ENCODE data around the gene CBLB. TPM values are rescaled to one million over a fixed set of nuclear protein-coding genes. Genes with fewer than 3 reads are reported as not detected.

CBLB gene
- total and polyA plus RNA-seq, 2 of the 4 experiments (the other 2 are of a cell fraction) = 10.1 to 20.1 TPM

DNA sequence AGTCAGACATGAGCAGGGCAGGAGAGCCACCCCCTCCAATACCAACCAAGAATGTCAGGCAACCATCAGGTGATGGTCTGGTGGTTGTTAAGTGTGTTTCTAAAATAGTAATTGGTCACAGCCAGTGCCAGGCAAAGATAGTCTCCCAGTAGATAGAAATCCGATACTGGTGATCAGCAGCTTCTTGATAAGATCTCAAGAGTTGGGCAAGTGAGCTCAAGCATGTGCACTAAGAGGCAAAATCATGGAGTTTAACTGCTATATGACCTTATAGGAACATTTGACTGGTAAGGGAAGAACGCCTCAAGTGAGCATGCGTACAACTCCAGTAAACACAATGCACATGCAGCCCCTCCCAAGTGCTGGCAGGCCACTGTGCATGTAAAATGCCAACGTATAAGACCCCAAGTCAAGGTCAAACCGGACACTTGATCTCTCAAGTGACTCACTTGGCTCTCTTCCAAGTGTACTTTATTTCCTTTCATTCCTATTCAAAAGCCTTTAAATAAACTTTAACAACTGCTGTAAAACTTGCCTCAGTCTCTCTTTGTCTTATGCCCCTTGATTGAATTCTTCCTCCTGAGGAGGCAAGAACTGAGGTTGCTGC is 36.0 kb upstream of the CBLB start:
- H2AK5ac ChIP-seq (ENCODE audit: low read depth, low read length) = no peak overlapping the region
- TF ChIP-seq BHLHE40 (IDR thresholded peaks at IDR 0.05; ENCODE audit: low read depth, low read length) = no peak
- no peak for TF ChIP-seq RAD21 (IDR thresholded peaks at IDR 0.05; ENCODE audit: low read length)
- no peak for TF ChIP-seq CTCF (conservative IDR thresholded peaks at IDR 0.05; ENCODE audit: low read depth, low read length)
- no peak for TF ChIP-seq MXI1 (IDR thresholded peaks at IDR 0.05; ENCODE audit: borderline replicate concordance, low read depth, low read length)
- TF ChIP-seq FOS (IDR thresholded peaks at IDR 0.05; ENCODE audit: low read depth, low read length) = no peak
- TF ChIP-seq SMC3 (IDR thresholded peaks at IDR 0.05; ENCODE audit: low read depth, low read length) = no peak
- no peak overlapping the region for H3K18ac ChIP-seq (ENCODE audit: low read depth, low read length)
- H3K9me1 ChIP-seq (ENCODE audit: insufficient read depth, low read length) = no peaks in the 10 kb centered on the region
- ChIA-PET CTCF (no interaction called here), POLR2A (ENCODE audit: unreplicated experiment) (no interaction called here)
- H2BK20ac ChIP-seq (ENCODE audit: low read depth, low read length) = no peak overlapping the region
- in situ Hi-C loops (cut with MboI; ENCODE audit: low sequenced_read_pairs) (no loop called here), dilution Hi-C loops (cut with HindIII; ENCODE audit: low sequenced_read_pairs, unreplicated experiment) (no loop called here), intact Hi-C loops (cut with micrococcal nuclease) (loop anchor here (5.0 kb wide), 1 partner anchor 33 kb away; no protein-coding TSS in a partner anchor)
- H2BK120ac ChIP-seq (ENCODE audit: low read depth, low read length) = no peak overlapping the region
- no peak overlapping the region for H3K4me2 ChIP-seq (ENCODE audit: low read depth, low read length)
- no peaks in the 10 kb centered on the region for H3K79me1 ChIP-seq (ENCODE audit: low read depth in 1 of 2, low read length in 2 of 2)
- H3K36me3 ChIP-seq (ENCODE audit: control insufficient read depth, insufficient read depth, low read length) = no peaks in the 10 kb centered on the region
- no peak overlapping the region for H4K91ac ChIP-seq (ENCODE audit: insufficient read depth, low read depth, low read length)
- DNase-seq = peak; percentile 23
- no peak overlapping the region for H3K14ac ChIP-seq (replicated peaks; ENCODE audit: low read depth, low read length)
- no peak overlapping the region for H4K8ac ChIP-seq (ENCODE audit: low read depth in 2 of 2, low read length in 2 of 2)
- H2AFZ ChIP-seq (replicated peaks; ENCODE audit: low read length, poor library complexity) = no peak overlapping the region
- no peaks in the 10 kb centered on the region for H3K27me3 ChIP-seq (ENCODE audit: control insufficient read depth, insufficient read depth, low read length)
- H2BK15ac ChIP-seq (ENCODE audit: low read depth, low read length) = no peak overlapping the region
- H3K4me3 ChIP-seq (ENCODE audit: insufficient read depth, low read depth, low read length) = no peak overlapping the region
- no peaks in the 10 kb centered on the region for H4K20me1 ChIP-seq (ENCODE audit: insufficient read depth, low read length)
- peak overlapping the region; percentile 42; the same call in 1 of the 2 replicates for H3K23ac ChIP-seq (ENCODE audit: low read depth, low read length)
- no peaks in the 10 kb centered on the region for H3K9me3 ChIP-seq (ENCODE audit: control insufficient read depth, insufficient read depth, low read length)
- H3K4me1 ChIP-seq (ENCODE audit: control insufficient read depth, insufficient read depth, low read length) = peaks cover 5% of the 10 kb centered on the region; the same call in 1 of the 2 replicates
- H4K5ac ChIP-seq (ENCODE audit: low read depth, low read length) = no peak overlapping the region
- no peak overlapping the region for H3K9ac ChIP-seq (ENCODE audit: low read depth, low read length)
- no peak overlapping the region for H2BK5ac ChIP-seq (ENCODE audit: low read depth, low read length, poor library complexity, severe bottlenecking)
- H3K27ac ChIP-seq (ENCODE audit: insufficient read depth, low read length) = no peak overlapping the region
- no peak overlapping the region for H3K4ac ChIP-seq (ENCODE audit: low read depth, low read length)
- no peak overlapping the region for H3K56ac ChIP-seq (ENCODE audit: extremely low read depth, insufficient read depth, low read length)
- no TSS peak for BruUV-seq (replicated peaks)
- no peak for ATAC-seq (ENCODE audit: low read depth)
- WGBS, 2 experiments (ENCODE audit: extremely low coverage in 2 of 2, insufficient read length in 1 of 2) = 50% methylated on average over 3 of the region's 5 CpGs; no CpG with 5 or more reads in 1 of the 2 experiments
- no peak overlapping the region for H2AK9ac ChIP-seq (replicated peaks; ENCODE audit: low read depth, low read length, poor library complexity)
